K562 (cell line): ENCODE data around the gene PRM1. TPM values are rescaled to one million over a fixed set of nuclear protein-coding genes. Genes with fewer than 3 reads are reported as not detected.

Experiments
- CHD1 ChIP-seq: fragments of 200-600 bp; sonication (generic); IDR thresholded peaks from one replicate; pipeline ENCODE4 v1.6.1; 2012; ENCODE audit warnings: mild to moderate bottlenecking, moderate library complexity, low read length, inconsistent platforms
- CTBP1 ChIP-seq: fragments of 450-650 bp; IDR thresholded peaks from 2 replicates; pipeline ENCODE4 v1.6.1; 2016; ENCODE audit warnings: borderline replicate concordance
- ESRRB ChIP-seq: fragments of 250-450 bp; sonication (Bioruptor Pico); IDR thresholded peaks from 2 replicates; pipeline ENCODE4 v1.5.0; 2020; ENCODE audit warnings: mild to moderate bottlenecking, moderate library complexity, borderline replicate concordance
- FUS ChIP-seq: fragments of 200-400 bp; formaldehyde crosslinking; optimal IDR thresholded peaks from 2 replicates; pipeline ENCODE3; 2017; ENCODE audit warnings: low read depth, low read length
- HDAC8 ChIP-seq: fragments of 450-650 bp; IDR thresholded peaks from 2 replicates; pipeline ENCODE4 v1.6.1; 2016; ENCODE audit warnings: mild to moderate bottlenecking, missing genetic modification characterization, moderate library complexity, missing compliant biosample characterization
- HDGF ChIP-seq: fragments of 450-650 bp; IDR thresholded peaks from 2 replicates; pipeline ENCODE4 v1.6.1; 2016
- IRF1 ChIP-seq: sonication (generic); formaldehyde crosslinking; IDR thresholded peaks from 2 replicates; pipeline ENCODE4 v1.8.0; 2022; ENCODE audit warnings: missing genetic modification reagents, mild to moderate bottlenecking, borderline replicate concordance
- NR3C1 ChIP-seq: sonication (generic); formaldehyde crosslinking; IDR thresholded peaks from 2 replicates; pipeline ENCODE4 v1.8.1; 2022; ENCODE audit warnings: missing genetic modification reagents
- PKNOX1 ChIP-seq: fragments of 450-650 bp; IDR thresholded peaks from 2 replicates; pipeline ENCODE4 v1.6.1; 2016
- PRMT5 ChIP-seq: sonication (generic); formaldehyde crosslinking; IDR thresholded peaks from 2 replicates; pipeline ENCODE4 v1.5.0; 2020; ENCODE audit warnings: missing genetic modification reagents
- PTBP1 ChIP-seq: fragments of 200-400 bp; formaldehyde crosslinking; IDR thresholded peaks from 2 replicates; pipeline ENCODE4 v1.6.1; 2017; ENCODE audit warnings: low read depth, low read length
- RBM25 ChIP-seq: fragments of 200-400 bp; formaldehyde crosslinking; IDR thresholded peaks from 2 replicates; pipeline ENCODE4 v1.6.1; 2018; ENCODE audit warnings: low read length, low read depth, moderate library complexity; ENCODE audit not compliant: severe bottlenecking
- RCOR1 ChIP-seq, 2 experiments: IDR thresholded peaks; 2 replicates each; pipeline ENCODE4 v1.6.1; 2012; ENCODE audit warnings: low read depth in 2 of 2, low read length in 2 of 2, borderline replicate concordance in 1 of 2, improper control_type of control experiment in 1 of 2
- SAP30 ChIP-seq: fragments of 200-600 bp; sonication (generic); IDR thresholded peaks from 2 replicates; pipeline ENCODE4 v1.6.1; 2012; ENCODE audit warnings: borderline replicate concordance, low read depth, mild to moderate bottlenecking, moderate library complexity, low read length, control low read depth, inconsistent platforms; ENCODE audit not compliant: insufficient read depth, poor library complexity, severe bottlenecking
- SMAD2 ChIP-seq: fragments of 150-350 bp; IDR thresholded peaks from 2 replicates; pipeline ENCODE4 v1.6.1; 2014; ENCODE audit warnings: low read depth, mild to moderate bottlenecking, low read length
- SRSF7 ChIP-seq: fragments of 200-400 bp; formaldehyde crosslinking; optimal IDR thresholded peaks from 2 replicates; pipeline ENCODE3; 2017; ENCODE audit warnings: mild to moderate bottlenecking, low read depth, low read length
- SUPT5H ChIP-seq: fragments of 450-650 bp; IDR thresholded peaks from 2 replicates; pipeline ENCODE4 v1.6.1; 2016
- TBP ChIP-seq: optimal IDR thresholded peaks from 2 replicates; pipeline ENCODE3; 2011; ENCODE audit warnings: low read depth, low read length, improper control_type of control experiment
- TRIM28 ChIP-seq: fragments of 450-650 bp; IDR thresholded peaks from 2 replicates; pipeline ENCODE4 v1.6.1; 2017
- TSHZ1 ChIP-seq: fragments of 250-450 bp; sonication (Bioruptor Pico); IDR thresholded peaks from 2 replicates; pipeline ENCODE4 v1.4.0; 2020; ENCODE audit warnings: mild to moderate bottlenecking, moderate library complexity
- ZBTB43 ChIP-seq: sonication (generic); formaldehyde crosslinking; IDR thresholded peaks from 2 replicates; pipeline ENCODE4 v1.8.0; 2023; ENCODE audit warnings: mild to moderate bottlenecking, missing genetic modification reagents
- ZNF764 ChIP-seq: fragments of 250-450 bp; sonication (Bioruptor Pico); IDR thresholded peaks from 2 replicates; pipeline ENCODE4 v1.4.0; 2020; ENCODE audit warnings: low read depth, mild to moderate bottlenecking, moderate library complexity
- polyA plus RNA-seq, 8 experiments: library from polyadenylated mRNA; depleted of rRNA in 4 of 8; stranded (reverse) in 5 of 8; unstranded in 3 of 8; fragments of >200 nt; fragmentation: Nextera tagmentation in 2 of 8; fragmentation: Illumina TruSeq in 1 of 8; extraction: Ambion mirVana in 2 of 8; extraction: Trizol in 1 of 8; gene quantifications; 2 replicates each; pipeline versions ENCODE4 v1.2.1 to v1.2.3, GENCODE V29; 2011 to 2014; ENCODE audit warnings: inconsistent platforms in 1 of 8, missing spikeins in 1 of 8
- total RNA-seq, 7 experiments: library from RNA; depleted of rRNA in 6 of 7; stranded (reverse); fragments of >200 nt in 6 of 7; fragmentation: Illumina TruSeq in 2 of 7; extraction: Trizol in 2 of 7; gene quantifications; 2 replicates each; pipeline versions ENCODE4 v1.2.1 to v1.2.3, GENCODE V29; 2011 to 2021; ENCODE audit warnings: low replicate concordance in 1 of 7

Gene PRM1
- total and polyA plus RNA-seq, 9 of the 15 experiments (the other 6 are each of a cell fraction or from before 2014, with no cell fraction given), result not detected

- peak; percentile 71; the same call in 1 of the 2 replicates for TF ChIP-seq PTBP1
- TF ChIP-seq TSHZ1, result no peak
- TF ChIP-seq SMAD2, result no peak
- TF ChIP-seq TRIM28, result no peak
- TF ChIP-seq ESRRB (CRISPR knock-in tag), result no peak
- peak; percentile 94 for TF ChIP-seq RBM25
- TF ChIP-seq PKNOX1, result no peak
- TF ChIP-seq HDAC8 (tag), result peak; percentile 56
- no peak for TF ChIP-seq HDGF
- TF ChIP-seq CHD1, result peak; percentile 97
- TF ChIP-seq CTBP1, result peak; percentile 65; the same call in 1 of the 2 replicates
- peak; percentile 44; the same call in 1 of the 2 replicates for TF ChIP-seq PRMT5
- TF ChIP-seq FUS, result no peak
- TF ChIP-seq ZNF764, result no peak
- TF ChIP-seq SAP30, result peak; percentile 70
- peak; percentile 96; the same call in 1 of the 2 replicates for TF ChIP-seq IRF1 (CRISPR knock-in tag)
- no peak for TF ChIP-seq SRSF7
- peak; percentile 97 for TF ChIP-seq ZBTB43 (CRISPR knock-in tag)
- TF ChIP-seq TBP, result no peak
- peak in 1 of 2 experiments; percentile 72; a peak in 2 of 4 replicates for TF ChIP-seq RCOR1 (IDR thresholded peaks at IDR 0.05; ENCODE audit: borderline replicate concordance in 1 of 2, low read depth in 2 of 2, low read length in 2 of 2)
- TF ChIP-seq NR3C1 (CRISPR knock-in tag), result peak; percentile 99
- TF ChIP-seq SUPT5H, result no peak
Observed at GRCh38 chr16:11254913-11255736, 26.0 kb downstream of the PRM1 start (continued).
